GM18526 (cell line): ENCODE measurements around the gene SLC2A13.

ENCODE experiments used
- POLR2A ChIP-seq: IDR thresholded peaks from 3 replicates; pipeline ENCODE4 v1.6.1; 2011; ENCODE audit not compliant: insufficient read length; ENCODE audit errors: extremely low read depth

Gene SLC2A13

GRCh38 chr12:39798429-39798828 is 307.5 kb downstream of the SLC2A13 start:
- no peak for TF ChIP-seq POLR2A

GRCh38 chr12:39795481-39795880 is 310.4 kb downstream of the SLC2A13 start:
- no peak for TF ChIP-seq POLR2A

- no peak for TF ChIP-seq POLR2A
Observed at GRCh38 chr12:39792938-39793337, 312.9 kb downstream of the SLC2A13 start.

- no peak for TF ChIP-seq POLR2A
Observed at GRCh38 chr12:39788239-39788638, 317.6 kb downstream of the SLC2A13 start.

GRCh38 chr12:39782026-39782545 is 323.8 kb downstream of the SLC2A13 start:
- TF ChIP-seq POLR2A: no peak

- no peak for TF ChIP-seq POLR2A
Observed at GRCh38 chr12:39780913-39781446, 324.9 kb downstream of the SLC2A13 start.

- TF ChIP-seq POLR2A: no peak
Observed at GRCh38 chr12:39780411-39780912, 325.4 kb downstream of the SLC2A13 start.

GRCh38 chr12:39779768-39780340 is 326.0 kb downstream of the SLC2A13 start:
- no peak for TF ChIP-seq POLR2A

GRCh38 chr12:39777465-39777864 is 328.4 kb downstream of the SLC2A13 start:
- no peak for TF ChIP-seq POLR2A

GRCh38 chr12:39773266-39773665 is 332.6 kb downstream of the SLC2A13 start:
- TF ChIP-seq POLR2A: no peak

GRCh38 chr12:39772821-39773259 is 333.0 kb downstream of the SLC2A13 start:
- no peak for TF ChIP-seq POLR2A

- TF ChIP-seq POLR2A: no peak
Observed at GRCh38 chr12:39771456-39771855, 334.4 kb downstream of the SLC2A13 start.

GRCh38 chr12:39764944-39765560 is 340.8 kb downstream of the SLC2A13 start:
- TF ChIP-seq POLR2A: no peak

GRCh38 chr12:39763890-39764169 is 342.1 kb downstream of the SLC2A13 start:
- no peak for TF ChIP-seq POLR2A

- no peak for TF ChIP-seq POLR2A
Observed at GRCh38 chr12:39763071-39763889, 342.6 kb downstream of the SLC2A13 start.

GRCh38 chr12:39755478-39755877 is 350.4 kb downstream of the SLC2A13 start:
- TF ChIP-seq POLR2A: no peak

GRCh38 chr12:39752482-39753137 is 353.3 kb downstream of the SLC2A13 start:
- no peak for TF ChIP-seq POLR2A
